IMR-90 (cell line): ENCODE data around the gene R3HDM4. TPM values are rescaled to one million over a fixed set of nuclear protein-coding genes. Genes with fewer than 3 reads are reported as not detected.

Source experiments
- ATAC-seq: fragments of 200-7000 bp; cut with Tn5 transposase; 2 replicates; pipeline ENCODE4 v1.9.1; 2020; ENCODE audit warnings: low read depth, mild to moderate bottlenecking, moderate library complexity
- BruUV-seq: library from RNA; stranded (reverse); fragments of 400-500 nt; replicated peaks from 2 replicates; lab custom pipeline; 2021; lab: Mats Ljungman, UMichigan
- CTCF ChIA-PET: fragments of 300-600 bp; formaldehyde crosslinking; extraction: SDS; loops from one replicate; lab custom pipeline; 2021; ENCODE audit warnings: antibody characterized with exemption; lab: Yijun Ruan, JAX
- POLR2A ChIA-PET: fragments of 300-600 bp; sonication (Branson Sonifier 250); formaldehyde crosslinking; loops from one replicate; lab custom pipeline; 2022; ENCODE audit warnings: antibody characterized with exemption; ENCODE audit not compliant: unreplicated experiment; lab: Charles Lee
- DNase-seq: peaks from one replicate; pipeline ENCODE4 v3.0.0; 2013
- H2AFZ ChIP-seq: replicated peaks from 2 replicates; pipeline ENCODE3; 2013; ENCODE audit warnings: low read length, mild to moderate bottlenecking; ENCODE audit not compliant: poor library complexity
- H2AK5ac ChIP-seq: 2 replicates; pipeline ENCODE4 v1.6.1; 2013; ENCODE audit warnings: low read depth, low read length, inconsistent platforms
- H2AK9ac ChIP-seq: replicated peaks from 2 replicates; pipeline ENCODE3; 2013; ENCODE audit warnings: mild to moderate bottlenecking, low read depth, low read length, moderate library complexity; ENCODE audit not compliant: poor library complexity
- H2BK120ac ChIP-seq: 2 replicates; pipeline ENCODE4 v1.6.1; 2013; ENCODE audit warnings: low read depth, low read length, inconsistent platforms
- H2BK15ac ChIP-seq: 3 replicates; pipeline ENCODE4 v1.6.1; 2013; ENCODE audit warnings: low read depth, low read length, inconsistent platforms
- H2BK20ac ChIP-seq: 2 replicates; pipeline ENCODE4 v1.6.1; 2013; ENCODE audit warnings: low read depth, mild to moderate bottlenecking, inconsistent platforms, low read length, moderate library complexity
- H2BK5ac ChIP-seq: 2 replicates; pipeline ENCODE4 v1.6.1; 2013; ENCODE audit warnings: mild to moderate bottlenecking, low read depth, low read length, inconsistent platforms; ENCODE audit not compliant: poor library complexity, severe bottlenecking
- H3K14ac ChIP-seq: replicated peaks from 2 replicates; pipeline ENCODE4 v1.6.1; 2013; ENCODE audit warnings: low read depth, low read length, inconsistent platforms
- H3K18ac ChIP-seq: 2 replicates; pipeline ENCODE4 v1.6.1; 2013; ENCODE audit warnings: low read depth, low read length, control low read depth
- H3K23ac ChIP-seq: 2 replicates; pipeline ENCODE4 v1.6.1; 2013; ENCODE audit warnings: low read depth, low read length, inconsistent platforms
- H3K27ac ChIP-seq: 2 replicates; pipeline ENCODE4 v1.5.1; 2013; ENCODE audit warnings: mild to moderate bottlenecking, control low read depth, low read length; ENCODE audit not compliant: insufficient read depth
- H3K27me3 ChIP-seq: 2 replicates; pipeline ENCODE4 v1.6.1; 2013; ENCODE audit warnings: low read length; ENCODE audit not compliant: control insufficient read depth, insufficient read depth
- H3K36me3 ChIP-seq: 2 replicates; pipeline ENCODE4 v1.6.1; 2013; ENCODE audit warnings: low read length, mixed read lengths; ENCODE audit not compliant: control insufficient read depth, insufficient read depth
- H3K4ac ChIP-seq: 2 replicates; pipeline ENCODE4 v1.6.1; 2013; ENCODE audit warnings: low read depth, low read length, inconsistent platforms
- H3K4me1 ChIP-seq: 2 replicates; pipeline ENCODE4 v1.6.1; 2013; ENCODE audit warnings: low read length, mixed read lengths; ENCODE audit not compliant: control insufficient read depth, insufficient read depth
- H3K4me2 ChIP-seq: 2 replicates; pipeline ENCODE4 v1.6.1; 2013; ENCODE audit warnings: low read depth, mild to moderate bottlenecking, control low read depth, low read length, moderate library complexity
- H3K4me3 ChIP-seq: 2 replicates; pipeline ENCODE4 v1.5.1; 2013; ENCODE audit warnings: low read depth, mild to moderate bottlenecking, control low read depth, low read length, moderate library complexity; ENCODE audit not compliant: insufficient read depth
- H3K56ac ChIP-seq: 2 replicates; pipeline ENCODE4 v1.6.1; 2013; ENCODE audit warnings: low read length, inconsistent platforms; ENCODE audit not compliant: insufficient read depth; ENCODE audit errors: extremely low read depth
- H3K79me1 ChIP-seq, 2 experiments: 2 replicates each; pipeline ENCODE4 v1.6.1; 2013; ENCODE audit warnings: low read length in 2 of 2, inconsistent platforms in 1 of 2, low read depth in 1 of 2
- H3K9ac ChIP-seq: 2 replicates; pipeline ENCODE4 v1.6.1; 2013; ENCODE audit warnings: low read depth, low read length, control low read depth
- H3K9me1 ChIP-seq: 2 replicates; pipeline ENCODE4 v1.6.1; 2013; ENCODE audit warnings: low read length, inconsistent platforms; ENCODE audit not compliant: insufficient read depth
- H3K9me3 ChIP-seq: 2 replicates; pipeline ENCODE4 v1.6.1; 2013; ENCODE audit warnings: low read length; ENCODE audit not compliant: control insufficient read depth, insufficient read depth
- H4K20me1 ChIP-seq: 2 replicates; pipeline ENCODE4 v1.6.1; 2013; ENCODE audit warnings: low read length, inconsistent platforms; ENCODE audit not compliant: insufficient read depth
- H4K5ac ChIP-seq: 2 replicates; pipeline ENCODE4 v1.6.1; 2013; ENCODE audit warnings: mild to moderate bottlenecking, low read depth, low read length, control low read depth
- H4K8ac ChIP-seq, 2 experiments: 2 replicates each; pipeline ENCODE4 v1.6.1; 2013; ENCODE audit warnings: low read depth in 2 of 2, low read length in 2 of 2, control low read depth in 1 of 2, inconsistent platforms in 1 of 2
- H4K91ac ChIP-seq: 2 replicates; pipeline ENCODE4 v1.6.1; 2013; ENCODE audit warnings: low read depth, low read length, inconsistent platforms; ENCODE audit not compliant: insufficient read depth
- BHLHE40 ChIP-seq: fragments of 150-350 bp; IDR thresholded peaks from 2 replicates; pipeline ENCODE4 v1.6.1; 2016; ENCODE audit warnings: mild to moderate bottlenecking, low read depth, low read length
- CEBPB ChIP-seq: IDR thresholded peaks from 2 replicates; pipeline ENCODE4 v1.6.1; 2012; ENCODE audit warnings: low read depth, low read length, improper control_type of control experiment
- CHD1 ChIP-seq: IDR thresholded peaks from 2 replicates; pipeline ENCODE4 v1.6.1; 2012; ENCODE audit warnings: low read depth, low read length, improper control_type of control experiment
- CTCF ChIP-seq: conservative IDR thresholded peaks from 2 replicates; pipeline ENCODE4 v1.5.1; 2012; ENCODE audit warnings: mild to moderate bottlenecking, low read depth, low read length, improper control_type of control experiment
- FOS ChIP-seq: fragments of 150-350 bp; IDR thresholded peaks from 2 replicates; pipeline ENCODE4 v1.6.1; 2016; ENCODE audit warnings: low read depth, low read length
- NFE2L2 ChIP-seq: fragments of 150-350 bp; IDR thresholded peaks from 2 replicates; pipeline ENCODE4 v1.6.1; 2016; ENCODE audit warnings: low read depth, mild to moderate bottlenecking, low read length
- RCOR1 ChIP-seq: IDR thresholded peaks from 2 replicates; pipeline ENCODE4 v1.6.1; 2012; ENCODE audit warnings: mild to moderate bottlenecking, low read length, improper control_type of control experiment; ENCODE audit not compliant: insufficient replicate concordance
- RFX5 ChIP-seq: IDR thresholded peaks from 2 replicates; pipeline ENCODE4 v1.8.0; 2012; ENCODE audit warnings: low read depth, mild to moderate bottlenecking, low read length, moderate library complexity
- USF2 ChIP-seq: fragments of 150-350 bp; IDR thresholded peaks from 2 replicates; pipeline ENCODE4 v1.6.1; 2017; ENCODE audit warnings: mild to moderate bottlenecking, antibody characterized with exemption, low read length, low read depth
- WGBS, 2 experiments: methylation state at CpG; one replicate each; pipeline versions ENCODE4 v1.1.5 to v1.1.7; 2013; ENCODE audit warnings: missing lambda C conversion rate in 2 of 2; ENCODE audit not compliant: insufficient read length in 1 of 2; ENCODE audit errors: extremely low coverage in 2 of 2; 5-methylcytosine and 5-hydroxymethylcytosine counted together
- dilution Hi-C: fragments of 300-500 bp; cut with HindIII; formaldehyde crosslinking; loops from one replicate; pipeline ENCODE4 v1.14.3; 2018; ENCODE audit warnings: low sequenced_read_pairs; ENCODE audit not compliant: unreplicated experiment
- in situ Hi-C: fragments of 300-500 bp; cut with MboI; formaldehyde crosslinking; loops from 3 replicates; pipeline ENCODE4 v1.14.3; 2019; ENCODE audit warnings: low sequenced_read_pairs, inconsistent platforms, mixed read lengths
- intact Hi-C: fragments of 100-400 bp; cut with micrococcal nuclease; formaldehyde crosslinking; loops from 2 replicates; pipeline ENCODE4 v1.10.0; 2022
- polyA plus RNA-seq, 3 experiments: library from polyadenylated mRNA; depleted of rRNA; stranded (reverse); fragments of >200 nt; gene quantifications; 2 replicates each; pipeline ENCODE4 v1.2.3, GENCODE V29; 2012; ENCODE audit warnings: low replicate concordance in 1 of 3
- total RNA-seq: library from RNA; depleted of rRNA; stranded (reverse); fragments of >200 nt; gene quantifications from 2 replicates; pipeline ENCODE4 v1.2.3, GENCODE V29; 2012

R3HDM4 gene
- total and polyA plus RNA-seq, 2 of the 4 experiments (the other 2 are of a cell fraction) = 9.0 to 51.5 TPM

- H2BK15ac ChIP-seq = no peak overlapping the region
- H3K79me1 ChIP-seq = peaks cover 50 to 88% of the 10 kb centered on the region in 2 experiments
- ChIA-PET POLR2A (no interaction called here), CTCF (no interaction called here)
- no peak overlapping the region for H2BK5ac ChIP-seq
- H3K9me1 ChIP-seq = peaks cover 9% of the 10 kb centered on the region; the same call in 1 of the 2 replicates
- peak; percentile 67 for DNase-seq
- H4K8ac ChIP-seq = no peak overlapping the region
- no peak overlapping the region for H3K4ac ChIP-seq
- dilution Hi-C loops = no loop called here
- no peak overlapping the region for H4K5ac ChIP-seq
- H3K9ac ChIP-seq = no peak overlapping the region
- no peak overlapping the region for H3K4me2 ChIP-seq
- no peak overlapping the region for H3K14ac ChIP-seq
- TF ChIP-seq CEBPB = peak; percentile 55
- TF ChIP-seq CTCF = no peak
- no peak for TF ChIP-seq RCOR1
- no peak for TF ChIP-seq NFE2L2
- no peak for TF ChIP-seq RFX5
- no peak for TF ChIP-seq USF2
- TF ChIP-seq BHLHE40 = peak; percentile 87
- TF ChIP-seq CHD1 = no peak
- peak; percentile 44; the same call in 1 of the 2 replicates for TF ChIP-seq FOS
- BruUV-seq = no TSS peak
- H3K56ac ChIP-seq = no peak overlapping the region
- no peak overlapping the region for H3K27ac ChIP-seq
- H2AK5ac ChIP-seq = peak overlapping the region; percentile 33; the same call in 1 of the 2 replicates
- peaks cover 44% of the 10 kb centered on the region for H3K36me3 ChIP-seq
- in situ Hi-C loops = no loop called here
- no peaks in the 10 kb centered on the region for H3K9me3 ChIP-seq
- no peak for ATAC-seq
- H4K91ac ChIP-seq = no peak overlapping the region
- H4K20me1 ChIP-seq = peaks cover 49% of the 10 kb centered on the region
- H3K4me1 ChIP-seq = peaks cover 20% of the 10 kb centered on the region
- intact Hi-C loops = no loop called here
- H3K27me3 ChIP-seq = no peaks in the 10 kb centered on the region
- H2BK20ac ChIP-seq = no peak overlapping the region
- no peak overlapping the region for H2AK9ac ChIP-seq
- H2BK120ac ChIP-seq = no peak overlapping the region
- WGBS, 2 experiments = 89% methylated on average over 21 of the region's 36 CpGs; no CpG with 5 or more reads in 1 of the 2 experiments
- H3K18ac ChIP-seq = no peak overlapping the region
- no peak overlapping the region for H3K23ac ChIP-seq
- H2AFZ ChIP-seq = no peak overlapping the region
- no peak overlapping the region for H3K4me3 ChIP-seq
These were observed 46.2 kb upstream of the R3HDM4 start for GRCh38 chr19:958967-959855.
